ENCODE data around the gene SOX8. TPM values are rescaled to one million over a fixed set of nuclear protein-coding genes. Genes with fewer than 3 reads are reported as not detected.

SOX8 gene
- total and polyA plus RNA-seq, 2 donors from 2014 or later = 0.17 to 1.0 TPM

DNA sequence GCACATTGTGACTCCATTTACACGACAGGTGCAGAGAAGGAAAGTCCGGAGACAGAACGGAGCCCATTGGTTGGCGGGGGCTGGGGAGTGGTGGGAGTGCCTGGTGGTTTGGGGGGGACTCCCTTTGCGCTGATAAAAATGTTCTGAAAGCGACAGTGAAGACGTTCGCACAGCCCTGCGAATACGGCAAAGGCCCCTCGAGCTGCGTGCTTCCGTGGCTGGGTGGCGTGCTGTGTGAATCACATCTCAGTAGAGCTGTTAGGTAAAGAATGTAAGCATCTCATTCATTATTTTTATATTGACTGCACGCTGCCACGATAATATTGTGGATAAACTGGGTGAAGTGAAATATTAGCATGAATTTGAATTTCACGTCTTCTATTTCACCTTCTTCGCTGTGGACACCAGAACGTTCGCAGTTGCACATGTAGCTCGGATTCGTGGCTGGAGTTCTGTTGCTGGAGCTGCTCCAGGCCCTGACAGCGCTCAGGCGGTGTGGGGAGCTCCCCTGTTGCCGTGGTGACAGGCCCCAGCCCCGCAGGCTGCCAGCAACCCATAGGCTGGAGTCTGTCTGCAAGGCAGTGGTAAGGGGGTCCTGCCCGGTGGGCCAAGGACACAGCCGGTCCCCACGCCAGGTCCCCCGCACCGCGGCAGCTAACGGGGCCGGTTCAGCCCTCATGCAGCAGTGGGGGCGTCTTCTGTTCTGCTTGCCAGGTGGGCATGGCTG is 44.6 kb downstream of the SOX8 start:
- H3K27ac ChIP-seq (ENCODE audit: low read depth in 2 of 2, low read length in 2 of 2) = no peak overlapping the region
- no peak for FAIRE-seq
- H3K4me3 ChIP-seq (ENCODE audit: low read length in 3 of 3) = no peak overlapping the region
- no peaks in the 10 kb centered on the region for H3K9me3 ChIP-seq (ENCODE audit: control insufficient read depth in 2 of 3, insufficient read depth in 1 of 3, low read length in 3 of 3)
- TF ChIP-seq, protein P1, sequence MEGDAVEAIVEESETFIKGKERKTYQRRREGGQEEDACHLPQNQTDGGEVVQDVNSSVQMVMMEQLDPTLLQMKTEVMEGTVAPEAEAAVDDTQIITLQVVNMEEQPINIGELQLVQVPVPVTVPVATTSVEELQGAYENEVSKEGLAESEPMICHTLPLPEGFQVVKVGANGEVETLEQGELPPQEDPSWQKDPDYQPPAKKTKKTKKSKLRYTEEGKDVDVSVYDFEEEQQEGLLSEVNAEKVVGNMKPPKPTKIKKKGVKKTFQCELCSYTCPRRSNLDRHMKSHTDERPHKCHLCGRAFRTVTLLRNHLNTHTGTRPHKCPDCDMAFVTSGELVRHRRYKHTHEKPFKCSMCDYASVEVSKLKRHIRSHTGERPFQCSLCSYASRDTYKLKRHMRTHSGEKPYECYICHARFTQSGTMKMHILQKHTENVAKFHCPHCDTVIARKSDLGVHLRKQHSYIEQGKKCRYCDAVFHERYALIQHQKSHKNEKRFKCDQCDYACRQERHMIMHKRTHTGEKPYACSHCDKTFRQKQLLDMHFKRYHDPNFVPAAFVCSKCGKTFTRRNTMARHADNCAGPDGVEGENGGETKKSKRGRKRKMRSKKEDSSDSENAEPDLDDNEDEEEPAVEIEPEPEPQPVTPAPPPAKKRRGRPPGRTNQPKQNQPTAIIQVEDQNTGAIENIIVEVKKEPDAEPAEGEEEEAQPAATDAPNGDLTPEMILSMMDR (IDR thresholded peaks at IDR 0.05; ENCODE audit: borderline replicate concordance, extremely low read depth, insufficient read depth) = no peak
- H3K36me3 ChIP-seq (ENCODE audit: control insufficient read depth in 2 of 3, insufficient read depth in 3 of 3, low read length in 3 of 3) = no peaks in the 10 kb centered on the region
- no peaks in the 10 kb centered on the region for H3K4me1 ChIP-seq (ENCODE audit: control insufficient read depth in 2 of 3, insufficient read depth in 2 of 3, low read depth in 1 of 3, low read length in 3 of 3)
- H3K9ac ChIP-seq (ENCODE audit: low read length in 3 of 3) = no peak overlapping the region
- intact Hi-C loops (cut with DNase I) = no loop called here
- H3K27me3 ChIP-seq (ENCODE audit: control insufficient read depth, insufficient read depth, low read length) = no peaks in the 10 kb centered on the region
- DNase-seq = no peak

DNA sequence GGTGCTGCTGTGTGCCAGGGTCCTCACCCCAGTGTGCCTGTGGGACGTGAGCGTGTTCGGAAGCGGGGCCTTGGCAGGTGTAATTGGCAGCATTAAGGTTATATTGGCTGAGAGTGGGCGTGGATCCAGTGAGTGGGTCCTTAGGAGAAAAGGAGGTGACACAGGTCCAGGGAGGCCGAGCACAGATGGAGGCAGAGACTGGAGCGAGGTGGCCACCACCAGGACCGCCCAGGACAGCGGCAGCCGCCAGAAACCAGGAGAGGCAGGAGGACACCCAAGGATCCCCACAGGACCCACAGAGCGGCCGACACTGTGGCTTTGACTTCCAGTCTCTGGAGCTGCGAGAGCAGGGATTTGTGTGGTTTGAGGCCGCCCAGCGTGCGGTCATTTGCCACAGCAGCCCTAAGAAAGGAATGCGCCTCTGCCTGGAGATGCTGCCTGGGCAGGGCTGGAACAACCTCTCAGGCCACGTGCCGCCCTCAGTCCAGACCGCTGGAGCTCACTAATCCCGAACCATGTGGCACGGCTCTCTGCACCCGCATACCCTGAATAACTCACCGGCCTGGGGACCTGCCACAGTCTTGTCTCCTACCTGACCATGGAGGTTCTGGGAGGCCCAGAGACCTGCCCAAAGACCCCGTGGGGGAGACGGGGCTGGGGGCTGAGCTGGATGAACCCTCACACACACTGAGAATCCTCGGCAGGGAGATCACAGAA is 45.4 kb downstream of the SOX8 start:
- intact Hi-C loops (cut with DNase I) = no loop called here
- no peak overlapping the region for H3K4me3 ChIP-seq (ENCODE audit: low read length in 3 of 3)
- no peaks in the 10 kb centered on the region for H3K9me3 ChIP-seq (ENCODE audit: control insufficient read depth in 2 of 3, insufficient read depth in 1 of 3, low read length in 3 of 3)
- no peak overlapping the region for H3K27ac ChIP-seq (ENCODE audit: low read depth in 2 of 2, low read length in 2 of 2)
- TF ChIP-seq, protein P1 (IDR thresholded peaks at IDR 0.05; ENCODE audit: borderline replicate concordance, extremely low read depth, insufficient read depth) = no peak
- FAIRE-seq (no peak), DNase-seq (no peak)
- no peaks in the 10 kb centered on the region for H3K27me3 ChIP-seq (ENCODE audit: control insufficient read depth, insufficient read depth, low read length)
- H3K4me1 ChIP-seq (ENCODE audit: control insufficient read depth in 2 of 3, insufficient read depth in 2 of 3, low read depth in 1 of 3, low read length in 3 of 3) = no peaks in the 10 kb centered on the region
- H3K9ac ChIP-seq (ENCODE audit: low read length in 3 of 3) = no peak overlapping the region
- H3K36me3 ChIP-seq (ENCODE audit: control insufficient read depth in 2 of 3, insufficient read depth in 3 of 3, low read length in 3 of 3) = no peaks in the 10 kb centered on the region

DNA sequence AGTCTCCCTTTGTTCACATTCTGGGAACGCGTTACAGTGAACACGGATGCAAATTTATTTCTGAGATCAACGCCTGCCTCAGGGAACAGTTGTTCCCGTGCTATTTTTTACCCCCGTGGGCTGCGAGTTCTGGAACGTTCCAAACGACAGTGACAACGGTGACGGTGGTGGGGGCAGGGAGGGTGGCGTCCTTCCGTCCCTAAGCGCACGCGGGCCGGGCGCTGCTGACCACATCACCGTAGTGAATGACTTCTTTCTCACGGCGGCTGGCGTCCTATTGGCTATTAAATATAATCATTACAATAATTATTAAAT is 45.9 kb downstream of the SOX8 start:
- no peaks in the 10 kb centered on the region for H3K27me3 ChIP-seq (ENCODE audit: control insufficient read depth, insufficient read depth, low read length)
- H3K4me3 ChIP-seq (ENCODE audit: low read length in 3 of 3) = no peak overlapping the region
- FAIRE-seq (no peak), DNase-seq (no peak)
- H3K9me3 ChIP-seq (ENCODE audit: control insufficient read depth in 2 of 3, insufficient read depth in 1 of 3, low read length in 3 of 3) = no peaks in the 10 kb centered on the region
- no peaks in the 10 kb centered on the region for H3K36me3 ChIP-seq (ENCODE audit: control insufficient read depth in 2 of 3, insufficient read depth in 3 of 3, low read length in 3 of 3)
- intact Hi-C loops (cut with DNase I) = no loop called here
- no peak overlapping the region for H3K9ac ChIP-seq (ENCODE audit: low read length in 3 of 3)
- H3K27ac ChIP-seq (ENCODE audit: low read depth in 2 of 2, low read length in 2 of 2) = no peak overlapping the region
- TF ChIP-seq, protein P1 (IDR thresholded peaks at IDR 0.05; ENCODE audit: borderline replicate concordance, extremely low read depth, insufficient read depth) = no peak
- H3K4me1 ChIP-seq (ENCODE audit: control insufficient read depth in 2 of 3, insufficient read depth in 2 of 3, low read depth in 1 of 3, low read length in 3 of 3) = no peaks in the 10 kb centered on the region
